Cerebellar cortex (tissue), 1 donor: Measurements from ENCODE around the gene EYS.
"Not testable (repeated sequence)": the region's sequence is repeated elsewhere in the genome, so short reads cannot be mapped to it uniquely, and the experiment has no call there.

Source experiments
- DNase-seq: peaks from one replicate; pipeline ENCODE4 v3.0.0-alpha.2; 2015; ENCODE audit warnings: low spot score

Gene EYS

GRCh38 chr6:63953336-63954021, 1753.5 kb downstream of the EYS start:
- not testable (repeated sequence) for DNase-seq

- DNase-seq = no peak
These were observed 1759.1 kb downstream of the EYS start for GRCh38 chr6:63947792-63948529.

- no peak for DNase-seq
These were observed 1761.0 kb downstream of the EYS start for GRCh38 chr6:63945987-63946386.

- DNase-seq = no peak
These were observed 1763.2 kb downstream of the EYS start for GRCh38 chr6:63943826-63944225.

- no peak for DNase-seq
These were observed 1765.1 kb downstream of the EYS start for GRCh38 chr6:63941747-63942470.

GRCh38 chr6:63940056-63940455, 1767.0 kb downstream of the EYS start:
- no peak for DNase-seq

GRCh38 chr6:63936399-63936798, 1770.6 kb downstream of the EYS start:
- DNase-seq = no peak

GRCh38 chr6:63935732-63936131, 1771.3 kb downstream of the EYS start:
- DNase-seq = no peak

GRCh38 chr6:63933948-63934347, 1773.1 kb downstream of the EYS start:
- DNase-seq = not testable (repeated sequence)

- DNase-seq = no peak
These were observed 1776.2 kb downstream of the EYS start for GRCh38 chr6:63930848-63931247.

- no peak for DNase-seq
These were observed 1777.9 kb downstream of the EYS start for GRCh38 chr6:63929111-63929510.

GRCh38 chr6:63928613-63929012, 1778.4 kb downstream of the EYS start:
- no peak for DNase-seq

- no peak for DNase-seq
These were observed 1779.8 kb downstream of the EYS start for GRCh38 chr6:63926950-63927927.

- DNase-seq = no peak
These were observed 1780.7 kb downstream of the EYS start for GRCh38 chr6:63926258-63926780.

GRCh38 chr6:63923139-63923739, 1783.8 kb downstream of the EYS start:
- DNase-seq = peak; percentile 27

- no peak for DNase-seq
These were observed 1787.4 kb downstream of the EYS start for GRCh38 chr6:63919556-63920110.

GRCh38 chr6:63912887-63913286, 1794.1 kb downstream of the EYS start:
- no peak for DNase-seq

- DNase-seq = no peak
These were observed 1796.0 kb downstream of the EYS start for GRCh38 chr6:63910863-63911551.

- no peak for DNase-seq
These were observed 1802.3 kb downstream of the EYS start for GRCh38 chr6:63904650-63905248.

GRCh38 chr6:63899550-63899949, 1807.5 kb downstream of the EYS start:
- DNase-seq = no peak
